Measurements from ENCODE around the gene PROCR.

GRCh38 chr20:35179292-35180212 is 7.7 kb downstream of the PROCR start:
- TF ChIP-seq CTCF (IDR thresholded peaks at IDR 0.05; ENCODE audit: low read depth, low read length, poor library complexity, severe bottlenecking), result no peak
- no peak for TF ChIP-seq EZH2phosphoT487 (IDR thresholded peaks at IDR 0.05; ENCODE audit: borderline replicate concordance, low read length)
